ENCODE data around the gene CLNS1A.
A peak's percentile ranks its signal among the peaks of the same experiment; 100 is the strongest.
"Not testable (repeated sequence)": the region's sequence is repeated elsewhere in the genome, so short reads cannot be mapped to it uniquely, and the experiment has no call there.

The CLNS1A gene

DNA sequence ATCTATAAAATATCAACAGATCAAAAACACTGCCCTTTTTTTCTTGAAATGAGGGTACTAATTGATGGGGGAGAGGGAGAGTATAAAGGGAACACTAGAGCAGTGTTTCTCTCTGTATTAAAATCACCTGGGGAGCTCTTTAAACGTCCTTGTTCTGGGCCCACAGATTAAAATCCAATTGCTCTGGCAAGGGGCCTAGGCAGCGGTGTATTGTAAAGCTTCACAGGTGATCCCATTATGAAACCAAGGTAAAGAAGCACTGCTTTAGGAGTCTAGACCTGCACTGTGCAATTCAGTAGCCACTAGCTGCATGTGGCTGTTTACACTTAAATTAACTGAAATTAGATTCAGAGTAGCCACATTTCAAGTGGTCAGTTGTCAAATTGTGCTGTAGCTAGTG lies 44.9 kb downstream of the CLNS1A start:
- Histone ChIP-seq H3K4me3 (ENCODE audit: low read depth in 1 of 2, low read length in 2 of 2) (peak overlapping the region; percentile 94 to 97), H3K9ac (ENCODE audit: low read depth in 1 of 2, low read length in 2 of 2) (peak overlapping the region in 1 of 2 donors; percentile 74), H3K9me3 (ENCODE audit: control insufficient read depth in 1 of 2, low read length in 2 of 2) (no peaks in the 10 kb centered on the region), H3K27me3 (ENCODE audit: control insufficient read depth in 1 of 2, insufficient read depth in 2 of 2, low read length in 2 of 2) (no peaks in the 10 kb centered on the region), H3K4me1 (ENCODE audit: control insufficient read depth in 1 of 2, insufficient read depth in 2 of 2, low read length in 2 of 2) (peaks cover 12 to 14% of the 10 kb centered on the region in 2 donors), H3K36me3 (ENCODE audit: control insufficient read depth in 1 of 2, insufficient read depth in 2 of 2, low read length in 2 of 2) (no peaks in the 10 kb centered on the region), H3K27ac (ENCODE audit: low read depth, low read length) (no peak overlapping the region)

- H3K27ac ChIP-seq (ENCODE audit: low read depth, low read length) = peak overlapping the region; percentile 68
- no peaks in the 10 kb centered on the region for H3K36me3 ChIP-seq (ENCODE audit: control insufficient read depth in 1 of 2, insufficient read depth in 2 of 2, low read length in 2 of 2)
- H3K4me1 ChIP-seq (ENCODE audit: control insufficient read depth in 1 of 2, insufficient read depth in 2 of 2, low read length in 2 of 2) = peaks cover 12 to 14% of the 10 kb centered on the region in 2 donors
- peak overlapping the region; percentile 74 to 84 for H3K9ac ChIP-seq (ENCODE audit: low read depth in 1 of 2, low read length in 2 of 2)
- H3K9me3 ChIP-seq (ENCODE audit: control insufficient read depth in 1 of 2, low read length in 2 of 2) = no peaks in the 10 kb centered on the region
- H3K27me3 ChIP-seq (ENCODE audit: control insufficient read depth in 1 of 2, insufficient read depth in 2 of 2, low read length in 2 of 2) = no peaks in the 10 kb centered on the region
- H3K4me3 ChIP-seq (ENCODE audit: low read depth in 1 of 2, low read length in 2 of 2) = peak overlapping the region; percentile 94 to 97
Observed at GRCh38 chr11:77590194-77590782, 47.3 kb downstream of the CLNS1A start.

- Histone ChIP-seq H3K4me3 (ENCODE audit: low read depth in 1 of 2, low read length in 2 of 2) (peak within 1 kb of the TSS; percentile 94 to 97), H3K9ac (ENCODE audit: low read depth in 1 of 2, low read length in 2 of 2) (peak within 1 kb of the TSS; percentile 74 to 84), H3K36me3 (ENCODE audit: control insufficient read depth in 1 of 2, insufficient read depth in 2 of 2, low read length in 2 of 2) (no peaks in the 10 kb centered on the region), H3K4me1 (ENCODE audit: control insufficient read depth in 1 of 2, insufficient read depth in 2 of 2, low read length in 2 of 2) (peaks cover 12 to 14% of the 10 kb centered on the region in 2 donors), H3K9me3 (ENCODE audit: control insufficient read depth in 1 of 2, low read length in 2 of 2) (no peaks in the 10 kb centered on the region), H3K27me3 (ENCODE audit: control insufficient read depth in 1 of 2, insufficient read depth in 2 of 2, low read length in 2 of 2) (no peaks in the 10 kb centered on the region), H3K27ac (ENCODE audit: low read depth, low read length) (peak within 1 kb of the TSS; percentile 79)
Observed at GRCh38 chr11:77589521-77590193, 47.9 kb downstream of the CLNS1A start, which contains the start of gene AQP11. Gene AQP11, plus strand, starts transcription at chr11:77589953. Its CDS starts 40 bp downstream, at chr11:77589993.

DNA sequence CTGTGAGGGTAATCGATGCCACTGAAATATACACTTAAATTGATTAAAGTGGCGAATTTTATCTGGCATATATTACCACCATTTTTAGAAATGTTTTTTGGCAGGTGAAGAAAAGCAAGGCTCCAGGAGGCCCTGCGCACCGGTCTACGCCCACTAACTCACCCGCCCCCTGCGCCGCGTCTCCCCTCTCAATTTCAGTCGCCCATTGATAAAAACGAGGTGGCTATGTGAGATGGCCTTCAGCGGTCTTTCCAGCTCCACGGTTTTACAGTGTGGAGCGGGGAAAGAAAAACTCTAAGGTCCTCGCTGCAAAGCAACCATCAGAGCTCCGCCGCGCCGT lies 48.4 kb downstream of the CLNS1A start:
- Histone ChIP-seq H3K9me3 (ENCODE audit: control insufficient read depth in 1 of 2, low read length in 2 of 2) (no peaks in the 10 kb centered on the region), H3K4me3 (ENCODE audit: low read depth in 1 of 2, low read length in 2 of 2) (peak overlapping the region; percentile 94 to 97), H3K4me1 (ENCODE audit: control insufficient read depth in 1 of 2, insufficient read depth in 2 of 2, low read length in 2 of 2) (peaks cover 12 to 14% of the 10 kb centered on the region in 2 donors), H3K27ac (ENCODE audit: low read depth, low read length) (peak overlapping the region; percentile 79), H3K36me3 (ENCODE audit: control insufficient read depth in 1 of 2, insufficient read depth in 2 of 2, low read length in 2 of 2) (no peaks in the 10 kb centered on the region), H3K9ac (ENCODE audit: low read depth in 1 of 2, low read length in 2 of 2) (peak overlapping the region; percentile 74 to 76), H3K27me3 (ENCODE audit: control insufficient read depth in 1 of 2, insufficient read depth in 2 of 2, low read length in 2 of 2) (no peaks in the 10 kb centered on the region)

DNA sequence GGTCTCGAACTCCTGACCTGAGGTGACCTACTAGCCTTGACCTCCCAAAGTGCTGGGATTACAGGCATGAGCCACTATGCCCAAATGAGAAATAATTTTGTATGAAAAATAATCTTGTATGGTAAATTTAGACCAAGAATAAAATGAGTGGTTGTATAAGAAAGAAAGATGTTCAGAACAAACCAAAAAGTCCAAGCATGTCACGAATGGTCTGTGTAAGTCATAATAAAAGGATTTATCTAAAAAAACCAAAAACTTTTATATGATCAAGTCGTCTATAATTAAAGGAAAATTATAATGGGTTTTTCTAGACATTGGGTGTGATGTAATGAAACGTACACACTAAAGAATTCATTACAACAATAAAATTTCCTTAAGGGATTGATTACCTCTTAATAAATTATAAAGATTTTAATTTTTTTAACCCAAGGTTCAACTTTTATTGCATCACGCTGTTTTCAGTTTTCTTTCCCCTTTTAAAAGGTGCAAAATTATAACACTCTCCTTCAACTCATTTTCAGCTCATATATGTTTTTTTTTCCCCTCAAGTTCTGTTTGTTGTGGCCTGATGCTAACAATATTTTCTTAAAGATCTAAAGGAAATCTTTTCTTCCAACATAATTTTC lies 56.8 kb downstream of the CLNS1A start:
- Histone ChIP-seq H3K36me3 (ENCODE audit: control insufficient read depth in 1 of 2, insufficient read depth in 2 of 2, low read length in 2 of 2) (no peaks in the 10 kb centered on the region), H3K4me1 (ENCODE audit: control insufficient read depth in 1 of 2, insufficient read depth in 2 of 2, low read length in 2 of 2) (no peaks in the 10 kb centered on the region), H3K9me3 (ENCODE audit: control insufficient read depth in 1 of 2, low read length in 2 of 2) (peaks cover 4 to 6% of the 10 kb centered on the region in 2 donors), H3K4me3 (ENCODE audit: low read depth in 1 of 2, low read length in 2 of 2) (no peak overlapping the region), H3K9ac (ENCODE audit: low read depth in 1 of 2, low read length in 2 of 2) (no peak overlapping the region), H3K27me3 (ENCODE audit: control insufficient read depth in 1 of 2, insufficient read depth in 2 of 2, low read length in 2 of 2) (no peaks in the 10 kb centered on the region), H3K27ac (ENCODE audit: low read depth, low read length) (no peak overlapping the region)

- not testable (repeated sequence) for H3K9me3 ChIP-seq (ENCODE audit: control insufficient read depth in 1 of 2, low read length in 2 of 2); H3K4me1 ChIP-seq (ENCODE audit: control insufficient read depth in 1 of 2, insufficient read depth in 2 of 2, low read length in 2 of 2); H3K27ac ChIP-seq (ENCODE audit: low read depth, low read length); H3K4me3 ChIP-seq (ENCODE audit: low read depth in 1 of 2, low read length in 2 of 2); H3K36me3 ChIP-seq (ENCODE audit: control insufficient read depth in 1 of 2, insufficient read depth in 2 of 2, low read length in 2 of 2); H3K27me3 ChIP-seq (ENCODE audit: control insufficient read depth in 1 of 2, insufficient read depth in 2 of 2, low read length in 2 of 2); H3K9ac ChIP-seq (ENCODE audit: low read depth in 1 of 2, low read length in 2 of 2)
Observed at GRCh38 chr11:77575428-77575827, 62.2 kb downstream of the CLNS1A start.

DNA sequence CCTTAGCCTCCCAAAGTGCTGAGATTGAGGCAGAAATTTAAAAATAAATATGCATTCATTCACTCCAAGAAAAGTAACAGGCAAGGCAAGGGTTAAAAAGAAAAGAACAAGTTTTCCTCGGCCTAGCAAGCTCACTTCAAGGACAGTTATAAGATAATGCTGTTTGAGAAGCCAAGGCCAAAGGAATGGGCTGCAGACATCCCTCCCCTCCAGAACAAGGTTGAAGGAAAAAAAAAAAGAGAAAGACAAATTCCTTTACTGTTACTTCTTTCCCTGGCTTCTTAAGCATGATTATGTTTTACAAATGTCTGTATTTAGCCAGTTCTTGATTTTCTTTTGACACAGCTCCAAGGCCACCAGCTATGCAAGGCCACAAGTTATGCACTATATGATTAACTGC lies 66.7 kb downstream of the CLNS1A start:
- not testable (repeated sequence) for H3K9ac ChIP-seq (ENCODE audit: low read depth in 1 of 2, low read length in 2 of 2); H3K27ac ChIP-seq (ENCODE audit: low read depth, low read length); H3K9me3 ChIP-seq (ENCODE audit: control insufficient read depth in 1 of 2, low read length in 2 of 2); H3K36me3 ChIP-seq (ENCODE audit: control insufficient read depth in 1 of 2, insufficient read depth in 2 of 2, low read length in 2 of 2); H3K4me3 ChIP-seq (ENCODE audit: low read depth in 1 of 2, low read length in 2 of 2); H3K27me3 ChIP-seq (ENCODE audit: control insufficient read depth in 1 of 2, insufficient read depth in 2 of 2, low read length in 2 of 2)
- peaks cover 13 to 14% of the 10 kb centered on the region in 2 donors for H3K4me1 ChIP-seq (ENCODE audit: control insufficient read depth in 1 of 2, insufficient read depth in 2 of 2, low read length in 2 of 2)

DNA sequence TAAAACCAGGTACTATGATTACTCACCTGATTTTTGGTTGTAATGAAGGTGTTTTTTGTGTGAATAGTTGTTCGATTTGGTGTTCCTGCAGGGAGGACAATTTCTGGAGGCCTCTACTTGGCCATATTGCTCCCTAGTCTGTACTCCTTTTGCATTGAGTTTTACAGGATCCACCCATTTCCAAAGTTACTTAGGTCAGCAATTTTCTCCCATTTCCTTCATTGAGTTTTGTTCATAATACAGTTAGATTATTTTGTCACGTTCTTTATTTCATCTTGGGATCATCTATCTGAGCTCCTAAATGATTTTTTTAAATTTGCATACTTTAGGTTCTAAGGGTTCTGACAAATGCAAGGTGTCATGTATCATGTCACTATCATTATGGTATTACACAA lies 67.9 kb downstream of the CLNS1A start:
- Histone ChIP-seq H3K9me3 (ENCODE audit: control insufficient read depth in 1 of 2, low read length in 2 of 2) (no peaks in the 10 kb centered on the region), H3K9ac (ENCODE audit: low read depth in 1 of 2, low read length in 2 of 2) (no peak overlapping the region), H3K27me3 (ENCODE audit: control insufficient read depth in 1 of 2, insufficient read depth in 2 of 2, low read length in 2 of 2) (no peaks in the 10 kb centered on the region), H3K4me3 (ENCODE audit: low read depth in 1 of 2, low read length in 2 of 2) (no peak overlapping the region), H3K4me1 (ENCODE audit: control insufficient read depth in 1 of 2, insufficient read depth in 2 of 2, low read length in 2 of 2) (peaks cover 13 to 14% of the 10 kb centered on the region in 2 donors), H3K36me3 (ENCODE audit: control insufficient read depth in 1 of 2, insufficient read depth in 2 of 2, low read length in 2 of 2) (no peaks in the 10 kb centered on the region), H3K27ac (ENCODE audit: low read depth, low read length) (no peak overlapping the region)

- Histone ChIP-seq H3K4me1 (ENCODE audit: control insufficient read depth in 1 of 2, insufficient read depth in 2 of 2, low read length in 2 of 2) (peaks cover 13 to 14% of the 10 kb centered on the region in 2 donors), H3K27ac (ENCODE audit: low read depth, low read length) (no peak overlapping the region), H3K9ac (ENCODE audit: low read depth in 1 of 2, low read length in 2 of 2) (no peak overlapping the region)
Observed at GRCh38 chr11:77568916-77569675, 68.5 kb downstream of the CLNS1A start.

DNA sequence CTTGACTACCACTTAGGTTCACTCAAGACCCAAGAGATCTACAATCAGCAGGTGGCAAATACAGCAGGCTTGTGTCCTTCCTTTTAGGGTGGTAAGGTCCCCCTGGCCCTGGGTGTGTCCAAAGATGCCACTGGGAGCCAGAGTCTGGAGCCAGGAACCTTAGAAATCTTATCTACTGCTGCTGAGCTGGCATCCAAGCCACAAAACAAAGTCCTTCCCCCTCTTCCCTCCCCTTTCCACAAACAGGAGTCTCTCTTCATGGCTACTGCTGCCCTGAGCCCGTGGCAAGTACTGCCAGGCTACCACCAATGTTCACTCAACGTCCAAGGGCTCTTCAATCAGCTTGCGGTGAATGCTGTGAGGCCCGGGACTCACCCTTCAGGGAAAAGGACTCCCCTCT lies 69.3 kb downstream of the CLNS1A start:
- H3K4me3 ChIP-seq (ENCODE audit: low read depth in 1 of 2, low read length in 2 of 2) = no peak overlapping the region
- H3K4me1 ChIP-seq (ENCODE audit: control insufficient read depth in 1 of 2, insufficient read depth in 2 of 2, low read length in 2 of 2) = peaks cover 13 to 14% of the 10 kb centered on the region in 2 donors
- no peak overlapping the region for H3K9ac ChIP-seq (ENCODE audit: low read depth in 1 of 2, low read length in 2 of 2)
- H3K27ac ChIP-seq (ENCODE audit: low read depth, low read length) = no peak overlapping the region
- H3K27me3 ChIP-seq (ENCODE audit: control insufficient read depth in 1 of 2, insufficient read depth in 2 of 2, low read length in 2 of 2) = no peaks in the 10 kb centered on the region
- no peaks in the 10 kb centered on the region for H3K36me3 ChIP-seq (ENCODE audit: control insufficient read depth in 1 of 2, insufficient read depth in 2 of 2, low read length in 2 of 2)
- no peaks in the 10 kb centered on the region for H3K9me3 ChIP-seq (ENCODE audit: control insufficient read depth in 1 of 2, low read length in 2 of 2)

More at GRCh38 chr11:77568916-77569675, 68.5 kb downstream of the CLNS1A start:
- Histone ChIP-seq H3K36me3 (ENCODE audit: control insufficient read depth in 1 of 2, insufficient read depth in 2 of 2, low read length in 2 of 2) (no peaks in the 10 kb centered on the region), H3K27me3 (ENCODE audit: control insufficient read depth in 1 of 2, insufficient read depth in 2 of 2, low read length in 2 of 2) (no peaks in the 10 kb centered on the region), H3K4me3 (ENCODE audit: low read depth in 1 of 2, low read length in 2 of 2) (peak overlapping the region in 1 of 2 donors; percentile 9), H3K9me3 (ENCODE audit: control insufficient read depth in 1 of 2, low read length in 2 of 2) (no peaks in the 10 kb centered on the region)

Data from duodenal mucosa (tissue), 2 donors.